Activated CD4-positive, alpha-beta T cell treated with anti-CD3 and anti-CD28 coated beads, Interleukin-2, amount 50 U/mL, for 24 hours (primary cell): ENCODE data around the gene PTGES.
A peak's percentile ranks its signal among the peaks of the same experiment; 100 is the strongest.

Source experiments
- DNase-seq, 2 donors: peaks; one replicate each; pipeline ENCODE4 v3.0.0-alpha.2; 2020; ENCODE audit warnings: low read depth in 1 of 2, low spot score in 1 of 2

PTGES gene

DNA sequence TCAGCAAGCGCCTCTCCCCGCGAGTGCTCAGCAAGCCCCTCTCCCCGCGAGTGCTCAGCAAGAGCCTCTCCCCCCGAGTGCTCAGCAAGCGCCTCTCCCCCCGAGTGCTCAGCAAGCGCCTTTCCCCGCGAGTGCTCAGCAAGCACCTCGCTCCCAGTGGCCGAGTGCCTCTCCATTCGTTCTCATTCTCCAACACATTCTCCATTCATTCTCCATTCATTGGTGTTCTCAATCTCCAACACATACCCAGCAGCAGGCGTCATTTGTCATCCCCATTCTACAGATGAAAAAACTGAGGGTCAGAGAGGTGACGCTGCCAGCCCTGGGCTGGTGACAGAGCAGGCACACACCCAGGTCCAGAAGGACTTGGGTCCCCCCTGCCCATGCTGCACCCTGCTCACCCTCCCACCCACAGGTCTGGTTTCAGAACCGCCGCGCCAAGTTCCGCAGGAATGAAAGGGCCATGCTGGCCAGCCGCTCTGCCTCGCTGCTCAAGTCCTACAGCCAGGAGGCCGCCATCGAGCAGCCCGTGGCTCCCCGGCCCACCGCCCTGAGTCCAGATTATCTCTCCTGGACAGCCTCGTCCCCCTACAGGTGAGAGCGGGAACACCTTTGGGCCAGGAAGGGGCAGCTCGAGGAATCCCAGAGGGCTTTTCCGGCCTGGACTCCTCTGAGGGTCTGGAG, 32.5 kb downstream of the PTGES start:
- DNase-seq, result no peak

DNA sequence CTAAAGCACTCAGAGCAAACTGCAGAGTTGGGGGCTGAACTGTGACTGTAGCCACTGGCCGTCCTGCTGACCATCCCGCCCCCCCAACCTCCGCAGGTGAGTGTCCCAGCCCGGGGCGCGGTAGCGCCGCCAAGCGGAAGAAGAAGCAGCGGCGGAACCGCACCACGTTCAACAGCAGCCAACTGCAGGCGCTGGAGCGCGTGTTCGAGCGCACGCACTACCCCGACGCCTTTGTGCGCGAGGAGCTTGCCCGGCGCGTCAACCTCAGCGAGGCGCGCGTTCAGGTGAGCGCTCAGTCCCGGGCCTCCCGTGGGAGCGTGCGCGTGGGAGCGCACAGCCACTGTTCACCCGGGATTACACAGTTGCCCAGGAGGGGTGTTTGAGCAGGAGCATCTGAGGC, 33.7 kb downstream of the PTGES start:
- DNase-seq, result no peak

DNA sequence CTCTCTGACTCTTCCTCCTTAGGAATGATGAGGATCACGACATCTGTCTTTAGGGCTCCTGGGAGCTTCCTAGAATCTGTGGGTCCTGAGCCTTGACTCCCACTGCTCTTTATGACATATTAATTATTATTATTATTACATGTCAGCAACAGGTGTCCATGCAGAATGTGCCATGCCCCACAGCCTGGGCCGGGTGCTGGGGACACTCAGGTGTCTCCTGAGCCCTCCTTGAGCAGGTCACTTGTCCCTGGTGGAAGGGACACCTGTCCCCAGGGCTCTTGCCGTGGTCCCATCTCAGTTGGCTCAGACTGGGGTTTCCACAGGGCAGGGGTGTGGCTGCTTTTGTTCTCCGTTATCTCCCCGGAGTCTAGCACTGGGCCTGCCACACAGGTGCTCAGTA, 34.2 kb downstream of the PTGES start:
- DNase-seq, result no peak

DNA sequence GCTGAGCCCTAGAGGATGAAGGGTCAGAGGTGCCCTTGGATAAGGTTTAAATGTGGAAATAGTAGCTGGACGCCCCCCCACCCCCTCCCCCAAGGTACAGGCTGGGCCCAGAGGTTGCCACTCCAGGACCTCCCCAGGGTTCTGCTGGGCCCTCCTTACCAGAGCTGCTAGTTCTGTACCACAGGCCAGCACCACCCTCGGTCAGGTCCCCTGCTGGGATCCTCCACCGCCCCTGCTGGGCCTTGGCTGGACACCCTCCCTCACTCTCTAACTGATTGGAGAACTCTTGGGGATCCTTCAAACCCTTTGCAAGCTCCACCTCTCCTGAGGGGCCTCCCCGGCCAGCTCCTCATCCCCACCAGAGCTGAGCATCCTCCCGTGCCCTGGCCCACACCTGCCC, 34.9 kb downstream of the PTGES start:
- no peak for DNase-seq

DNA sequence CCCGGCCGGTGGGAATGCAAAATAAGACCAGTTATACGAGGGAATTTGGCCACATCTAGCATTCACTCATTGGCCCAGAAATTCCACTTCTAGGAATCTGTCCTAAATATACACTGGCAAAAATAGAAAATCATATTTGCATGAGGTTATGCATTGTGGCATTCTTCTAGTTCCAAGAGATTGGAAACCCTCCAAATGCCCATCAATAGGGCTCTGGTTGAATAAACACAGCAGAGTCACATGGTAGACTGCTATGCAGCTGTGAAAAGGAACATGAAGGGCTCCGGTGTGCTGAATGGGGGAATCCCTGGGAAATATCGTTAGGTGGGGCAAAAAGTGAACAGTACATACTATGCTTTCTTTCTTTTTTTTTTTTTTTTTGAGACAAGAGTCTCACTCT, 36.8 kb downstream of the PTGES start:
- DNase-seq, result no peak

DNA sequence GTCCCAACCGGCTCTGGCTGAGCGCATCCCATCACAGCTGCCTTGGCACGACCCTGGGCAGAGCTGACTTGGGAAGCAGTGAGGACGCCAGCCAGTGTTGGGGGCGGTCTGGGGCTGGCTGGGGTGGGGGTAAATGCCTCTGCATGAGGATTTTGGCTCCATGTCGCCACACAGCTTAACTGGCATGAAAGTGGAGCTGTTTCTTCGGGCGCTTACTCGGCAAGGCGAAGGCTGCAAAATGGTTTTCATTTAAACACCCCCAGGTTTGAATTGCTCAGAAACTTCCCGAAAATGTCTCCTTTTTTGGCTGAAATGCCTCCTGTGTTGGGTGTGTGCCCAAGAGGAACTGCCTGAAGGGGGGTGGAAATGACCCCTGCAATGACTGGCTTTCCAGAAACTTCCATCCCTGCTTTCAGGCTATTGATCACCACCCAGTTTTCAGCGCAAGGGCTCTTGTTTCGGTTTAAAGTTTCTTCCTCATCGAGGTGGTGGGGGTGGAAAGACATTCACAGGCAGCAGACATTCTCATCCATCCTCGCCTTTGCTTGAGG, 38.3 kb downstream of the PTGES start:
- no peak for DNase-seq

DNA sequence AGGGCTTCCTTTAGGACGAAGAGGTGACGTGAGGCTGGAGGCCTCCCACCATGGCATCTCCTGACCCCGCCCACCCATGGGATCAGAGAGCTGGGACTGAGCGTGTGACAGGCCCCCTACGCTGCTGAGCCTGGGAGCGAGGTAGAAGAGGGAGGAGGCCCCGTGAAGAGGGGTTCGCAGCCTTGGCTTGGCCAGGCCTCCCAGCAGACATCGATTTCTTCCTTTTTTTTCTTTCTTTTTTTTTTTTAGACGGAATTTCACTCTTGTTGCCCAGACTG, 39.5 kb downstream of the PTGES start:
- no peak for DNase-seq

DNA sequence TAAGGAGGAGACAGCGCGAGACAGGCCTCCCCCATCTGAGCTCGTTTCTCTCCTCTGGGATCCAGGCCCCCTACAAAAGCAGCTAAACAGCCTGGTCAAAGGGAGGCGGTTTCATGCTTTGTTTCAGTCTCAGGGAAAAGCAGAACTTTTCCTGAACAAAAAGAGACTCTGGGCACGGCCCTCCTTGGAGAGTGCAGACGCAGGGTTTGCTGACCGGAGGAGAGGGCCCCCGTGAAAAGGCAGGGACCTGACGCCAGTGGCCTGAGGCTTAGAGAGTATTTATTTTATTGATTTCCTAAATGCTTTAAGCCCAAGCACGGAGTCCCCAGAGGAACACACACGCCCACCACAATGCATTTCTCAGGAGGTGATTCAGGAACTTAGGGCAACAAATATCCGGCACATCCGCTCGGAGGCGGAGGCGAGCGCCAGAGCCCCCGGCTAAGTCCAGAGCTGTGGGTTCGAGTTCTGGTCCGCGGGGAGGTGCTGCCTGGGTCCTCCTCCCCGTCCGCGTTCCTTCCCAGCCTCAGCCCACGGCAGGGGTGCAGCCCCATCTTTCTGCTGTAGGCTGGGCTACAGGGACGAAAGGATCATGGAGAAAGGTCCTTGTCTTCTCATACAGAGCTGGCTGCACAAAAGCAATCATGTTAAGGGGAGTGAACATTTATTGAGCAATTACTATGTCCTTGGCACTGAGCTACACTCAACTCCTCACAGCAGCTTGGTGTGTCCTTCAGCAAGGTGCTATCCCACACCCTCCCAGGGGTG, 40.0 kb downstream of the PTGES start:
- no peak for DNase-seq

DNA sequence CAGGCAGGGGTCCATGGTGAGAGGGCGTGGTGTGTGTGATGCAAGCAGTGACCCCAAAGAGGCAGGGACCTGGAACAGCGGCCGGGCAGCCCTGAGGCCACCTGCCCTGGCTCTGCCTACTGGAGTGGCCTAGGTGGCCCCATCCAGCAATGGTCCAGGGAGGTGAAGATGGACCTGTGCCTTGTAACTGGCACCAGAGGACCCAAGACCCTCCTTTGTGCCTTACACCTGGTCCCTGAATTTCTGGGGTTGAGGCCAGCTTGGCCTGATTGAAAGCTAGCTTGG, 42.7 kb downstream of the PTGES start:
- no peak for DNase-seq

DNA sequence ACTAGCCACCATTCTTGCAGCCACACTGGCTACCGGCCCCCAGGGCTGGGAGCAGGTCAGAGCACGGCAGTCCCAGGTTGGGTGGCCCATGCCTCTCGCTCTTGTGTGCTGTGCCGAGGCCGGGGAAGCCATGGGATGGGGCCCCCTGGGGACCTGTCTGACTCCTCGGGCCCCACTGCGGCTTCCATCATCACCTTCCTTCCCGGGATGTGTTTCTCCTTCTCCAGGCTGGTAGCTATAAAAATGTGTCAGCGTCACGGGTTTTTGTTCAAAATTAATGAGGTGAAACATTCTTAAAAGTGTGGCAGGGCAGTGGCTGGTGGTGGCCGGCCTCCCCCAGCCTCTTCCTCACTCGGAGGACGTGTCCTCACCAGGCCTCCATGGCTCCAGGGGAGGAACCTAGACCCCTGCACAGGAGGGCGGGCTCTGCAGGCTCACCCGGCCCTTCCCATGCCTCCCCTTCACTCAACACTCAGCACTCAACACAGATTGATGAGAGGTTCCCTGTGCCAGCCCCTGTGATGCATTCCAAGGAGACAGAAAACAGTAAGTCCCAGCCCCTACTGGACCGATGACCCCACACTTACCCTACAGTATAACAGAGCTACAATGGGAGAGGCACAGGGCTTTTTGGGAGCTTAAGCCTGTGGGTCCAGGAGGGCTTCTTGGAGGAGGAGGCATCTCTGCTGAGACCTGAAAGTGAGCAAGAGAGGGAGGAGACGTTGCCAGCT, 43.2 kb downstream of the PTGES start:
- DNase-seq, result no peak

DNA sequence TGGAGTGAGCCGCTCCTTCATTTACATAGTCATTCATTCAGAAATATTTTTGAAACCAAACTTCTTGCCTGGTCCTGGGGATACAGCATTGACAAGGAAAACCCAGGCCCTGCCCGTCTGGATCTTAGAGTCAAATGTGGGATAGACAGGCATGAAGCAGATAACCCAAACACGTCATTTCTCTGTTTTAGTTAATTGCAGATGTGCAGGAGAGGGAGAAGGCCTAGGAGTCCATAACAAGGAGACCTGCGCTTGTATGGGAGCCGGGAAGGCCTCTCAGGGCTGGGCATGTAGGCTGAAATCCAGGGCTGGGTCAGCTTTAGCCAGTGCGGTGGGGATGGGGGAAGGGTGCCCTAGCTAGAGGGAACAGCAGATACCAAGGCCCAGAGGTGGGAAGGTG, 44.0 kb downstream of the PTGES start:
- DNase-seq, result no peak

DNA sequence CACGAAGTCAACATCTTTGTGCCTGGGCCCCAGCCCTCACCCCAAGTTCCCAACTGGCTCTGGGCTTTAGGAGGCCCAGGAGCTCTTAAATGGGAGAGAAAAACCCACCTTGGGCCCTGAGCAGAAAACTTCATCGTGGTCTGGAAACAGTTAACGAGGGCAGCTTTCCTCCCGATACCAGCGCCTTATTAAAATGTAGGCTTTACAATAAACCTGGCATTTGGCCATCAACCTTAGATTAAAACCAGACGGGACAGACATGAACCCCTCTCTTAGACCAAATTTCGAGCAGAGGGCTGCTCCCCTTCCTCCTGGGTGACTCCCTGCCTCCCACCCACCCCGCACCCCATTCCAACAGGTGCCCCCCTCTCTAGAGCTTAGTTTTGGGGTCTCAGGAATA, 48.0 kb downstream of the PTGES start:
- DNase-seq, result no peak

DNA sequence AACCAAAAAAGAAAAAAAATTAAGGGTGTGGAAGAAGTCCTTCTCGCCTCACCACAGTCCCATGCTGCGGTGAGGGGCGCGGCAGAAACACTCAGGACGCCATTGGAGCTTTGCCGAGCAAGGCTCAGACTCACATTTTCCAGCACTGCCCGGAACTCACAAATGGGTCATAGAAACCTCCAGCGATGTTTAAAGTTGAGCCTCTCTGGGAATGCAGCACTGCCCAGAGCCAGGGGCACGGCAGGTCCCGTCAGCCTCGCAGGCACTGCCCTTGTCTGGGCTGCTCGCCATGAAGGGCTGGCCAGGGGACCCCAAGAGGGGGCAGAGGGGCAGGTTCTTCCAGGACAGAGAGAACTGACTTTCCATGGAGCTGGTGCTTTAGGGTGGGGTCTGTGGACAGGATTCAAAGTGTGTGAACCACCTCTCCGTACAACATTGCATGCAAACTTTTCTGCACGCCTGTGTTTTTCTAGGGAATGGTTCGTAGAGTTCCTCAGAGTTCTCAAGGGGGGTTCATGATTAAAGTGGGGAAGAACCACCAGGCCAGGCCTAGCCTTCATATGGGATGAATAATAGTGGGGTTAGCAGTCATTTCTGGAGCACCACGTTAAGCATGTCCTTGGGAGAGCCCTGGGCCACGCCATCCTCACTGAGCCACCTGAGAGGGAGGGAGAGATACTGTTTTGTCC, 49.0 kb downstream of the PTGES start:
- no peak for DNase-seq

DNA sequence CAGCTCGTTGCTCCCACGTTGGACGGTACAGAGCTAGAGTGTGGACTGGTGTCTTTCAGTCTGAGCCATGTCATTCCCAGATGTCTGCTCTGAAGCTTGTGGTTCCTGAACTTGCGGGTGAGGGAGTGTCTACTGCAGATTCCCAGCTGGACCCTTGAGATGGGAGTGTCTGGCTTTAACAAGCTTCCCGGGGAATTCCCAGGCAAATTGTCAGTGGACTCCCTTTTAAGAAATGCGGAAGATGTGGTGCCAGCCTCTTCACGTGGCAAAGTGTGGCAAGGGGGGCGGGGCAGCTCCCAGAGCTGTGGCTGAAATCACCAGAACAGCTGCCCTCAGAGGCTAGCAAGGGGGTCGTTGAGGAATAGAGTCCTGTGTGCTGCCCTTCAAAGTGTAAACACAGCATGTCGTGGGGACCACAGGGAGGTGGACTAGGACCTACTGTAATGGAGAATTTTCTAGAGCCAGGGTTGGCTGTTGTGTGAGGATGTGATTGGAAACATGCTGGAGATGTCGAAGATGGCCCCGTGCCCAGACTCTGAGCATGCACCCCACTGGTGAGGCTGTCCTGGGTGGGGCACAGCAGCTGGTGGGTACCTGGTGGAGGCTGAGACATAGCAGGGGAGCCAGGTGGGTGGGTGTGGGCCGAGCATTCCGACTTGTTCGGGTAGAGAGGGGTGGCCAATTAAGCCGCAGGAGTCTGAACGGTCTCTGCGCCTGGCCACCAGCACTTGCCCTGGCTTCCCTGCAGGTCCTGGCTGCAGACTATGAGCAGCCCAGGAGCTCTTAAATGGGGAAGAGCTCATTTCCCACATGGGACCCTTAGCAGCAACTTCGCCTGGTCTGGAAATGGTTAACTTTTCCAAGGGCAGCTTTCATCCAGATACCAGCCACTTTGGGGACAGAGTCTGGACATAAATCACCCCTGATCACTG, 50.0 kb downstream of the PTGES start:
- no peak for DNase-seq

DNA sequence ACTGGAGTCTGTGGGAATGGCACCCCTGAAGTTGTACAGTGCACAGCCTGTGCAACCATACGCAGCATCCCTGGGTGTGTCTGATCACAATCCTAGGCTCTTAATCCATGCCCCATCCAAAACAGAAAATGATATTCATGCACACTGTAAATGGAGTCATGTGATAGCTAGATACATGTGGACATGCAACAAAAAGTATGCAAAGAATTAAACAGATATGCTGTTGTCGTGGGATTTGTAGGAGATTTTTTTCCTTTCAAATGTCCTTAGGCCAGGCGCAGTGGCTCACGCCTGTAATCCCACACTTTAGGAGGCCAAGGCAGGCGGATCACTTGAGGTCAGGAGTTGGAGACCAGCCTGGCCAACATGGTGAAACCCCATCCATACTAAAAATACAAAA, 51.3 kb downstream of the PTGES start:
- DNase-seq, result no peak

DNA sequence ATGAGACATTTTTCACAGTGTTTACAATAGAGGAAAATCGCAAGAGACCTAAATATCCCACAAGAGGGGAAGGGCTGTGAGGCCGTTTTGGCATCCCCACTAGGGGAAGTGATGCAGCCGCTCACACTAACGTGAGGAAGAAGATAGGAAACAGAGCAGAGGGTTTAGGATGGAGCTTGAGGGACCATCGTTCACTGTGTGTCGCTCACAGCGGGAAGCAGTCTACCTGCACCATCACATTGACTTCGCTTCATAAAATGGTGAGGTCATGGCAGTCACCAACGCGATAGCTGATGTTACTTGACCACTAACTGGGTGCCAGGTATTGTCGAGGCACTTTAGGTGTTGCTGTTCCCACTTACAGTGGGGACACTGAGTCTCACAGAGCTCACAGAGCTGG, 51.8 kb downstream of the PTGES start:
- no peak for DNase-seq

DNA sequence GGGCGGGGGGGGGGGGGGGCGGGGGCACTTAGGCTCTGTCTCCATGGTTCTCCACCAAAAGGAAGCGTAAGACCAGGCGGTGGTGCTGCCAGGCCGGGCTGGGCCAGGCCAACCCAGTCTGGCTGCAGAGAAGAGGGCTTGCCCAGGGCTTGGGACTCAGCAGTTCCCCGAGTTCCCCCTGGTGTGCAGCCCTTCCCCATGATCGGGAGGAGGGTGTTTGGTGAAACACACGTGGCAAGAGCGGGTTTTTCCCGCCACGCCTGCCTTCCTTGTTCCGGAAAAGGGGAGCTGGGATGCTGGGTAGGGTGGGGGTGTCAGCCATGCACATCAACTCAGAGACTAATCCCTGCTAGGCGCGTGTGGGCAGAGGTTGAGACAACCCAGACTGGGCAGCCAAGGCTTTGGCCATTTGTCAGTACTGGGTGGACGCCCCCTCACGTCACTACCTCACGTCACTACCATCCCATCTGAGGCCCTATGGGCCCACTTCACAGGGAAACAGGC, 54.5 kb downstream of the PTGES start:
- DNase-seq, result no peak

DNA sequence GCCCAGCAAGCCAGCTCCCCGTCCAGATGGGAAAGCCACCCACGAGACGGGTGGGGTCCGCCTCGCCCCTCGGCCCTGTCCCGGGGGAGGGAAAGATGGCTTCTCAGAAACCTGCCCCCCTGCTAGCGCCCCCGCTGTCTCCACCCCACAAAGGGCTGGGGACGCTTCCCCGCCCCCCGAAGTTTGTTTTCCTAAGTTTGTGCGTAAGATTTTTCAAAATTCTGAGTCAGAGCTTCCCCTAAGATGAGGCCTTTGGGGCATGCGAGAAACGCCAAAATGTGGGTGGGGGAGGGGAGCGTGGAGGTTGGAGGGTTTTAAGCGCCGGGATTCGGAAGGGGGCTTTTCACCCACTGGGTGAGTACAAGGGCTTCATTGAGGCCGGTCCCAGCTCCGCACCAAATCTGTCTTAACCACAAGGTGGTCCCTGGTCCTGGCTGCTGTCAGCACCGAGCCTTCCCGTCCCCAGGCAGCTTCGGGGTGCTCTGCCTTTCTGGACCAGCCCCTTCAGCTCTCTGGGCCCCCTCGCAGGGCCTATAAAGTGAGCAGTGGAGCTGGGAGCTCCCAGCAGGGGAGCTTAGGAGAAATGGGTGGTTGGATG, 55.1 kb downstream of the PTGES start:
- peak; percentile 22 to 53 for DNase-seq

DNA sequence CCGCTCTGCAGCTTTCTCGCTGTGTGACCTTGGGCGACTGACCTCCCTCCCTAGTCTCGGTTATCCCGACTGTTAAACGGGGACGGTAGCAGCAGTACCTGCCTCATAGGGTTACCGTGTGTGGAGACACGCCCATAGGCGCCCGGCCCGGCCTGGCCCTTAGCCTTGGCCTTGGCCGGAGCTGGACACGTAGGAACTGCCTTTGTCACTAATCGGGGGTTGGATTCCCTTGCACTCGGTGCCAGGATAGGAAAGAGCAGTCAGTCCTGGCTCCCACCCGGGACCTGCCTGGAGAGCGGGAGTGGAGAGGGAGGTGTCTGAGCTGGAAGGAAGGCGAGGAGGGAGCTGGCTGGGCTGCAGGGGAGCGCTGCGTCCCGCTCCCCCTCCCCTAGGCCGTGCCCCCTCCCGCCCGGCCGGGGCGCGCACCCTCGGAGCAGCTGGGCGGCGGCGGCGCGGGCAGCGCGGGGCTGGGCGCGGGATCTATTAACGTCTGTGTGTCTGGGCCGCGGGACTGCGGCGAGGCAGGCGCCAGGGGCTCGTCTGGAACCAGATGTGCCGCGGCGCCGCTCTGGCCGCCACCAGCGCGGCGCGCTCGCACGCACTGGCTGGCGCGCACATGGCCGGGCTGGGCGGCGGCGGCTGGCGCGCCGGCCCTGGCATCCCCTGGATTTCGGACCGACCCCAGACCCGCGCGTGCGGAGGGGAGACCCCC, 55.7 kb downstream of the PTGES start:
- DNase-seq, result peak in 1 of 2 donors; percentile 21

DNA sequence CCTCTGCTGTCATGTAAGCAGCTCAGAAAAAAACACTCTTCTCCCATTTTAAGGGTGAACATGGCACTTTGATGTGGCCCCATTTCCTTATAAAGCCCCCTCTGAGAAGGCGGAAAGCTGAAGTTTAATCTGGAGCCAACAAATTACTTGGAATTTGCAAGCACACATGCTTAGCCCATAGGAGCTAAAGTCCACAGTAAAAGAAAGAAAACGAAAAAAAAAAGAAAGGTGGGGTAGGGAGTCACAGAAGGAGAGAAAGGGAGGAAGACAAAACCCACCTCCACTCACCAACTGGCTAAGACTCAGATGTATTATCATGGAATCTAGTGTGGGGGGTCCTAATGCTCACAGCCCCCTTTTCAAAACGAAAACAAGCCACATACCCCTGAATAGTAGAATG, 57.0 kb downstream of the PTGES start:
- no peak for DNase-seq
